Osteocyte (in vitro differentiated cells): Measurements from ENCODE around the gene CADM2. TPM values are rescaled to one million over a fixed set of nuclear protein-coding genes. Genes with fewer than 3 reads are reported as not detected.

Experiments used
- DNase-seq: peaks from one replicate; pipeline ENCODE4 v3.0.0; 2021; ENCODE audit warnings: mixed read lengths; ENCODE audit not compliant: unreplicated experiment; ENCODE audit errors: extremely low spot score
- H3K27ac Mint-ChIP-seq: one replicate; pipeline ENCODE4 v1.8.0; 2021; ENCODE audit warnings: mild to moderate bottlenecking, mixed read lengths; ENCODE audit not compliant: unreplicated experiment
- H3K27me3 Mint-ChIP-seq: one replicate; pipeline ENCODE4 v1.8.0; 2021; ENCODE audit warnings: mixed read lengths; ENCODE audit not compliant: unreplicated experiment
- H3K36me3 Mint-ChIP-seq: one replicate; pipeline ENCODE4 v1.8.0; 2021; ENCODE audit warnings: mixed read lengths; ENCODE audit not compliant: unreplicated experiment
- H3K4me1 Mint-ChIP-seq: one replicate; pipeline ENCODE4 v1.8.0; 2021; ENCODE audit warnings: mixed read lengths; ENCODE audit not compliant: unreplicated experiment
- H3K4me3 Mint-ChIP-seq: one replicate; pipeline ENCODE4 v1.8.0; 2021; ENCODE audit warnings: mild to moderate bottlenecking, moderate library complexity, mixed read lengths; ENCODE audit not compliant: unreplicated experiment
- H3K9me3 Mint-ChIP-seq: one replicate; pipeline ENCODE4 v1.8.0; 2021; ENCODE audit warnings: mixed read lengths; ENCODE audit not compliant: unreplicated experiment
- total RNA-seq: library from RNA; stranded (reverse); gene quantifications from 2 replicates; pipeline ENCODE4 v1.2.1, GENCODE V29; 2021
- TF ChIP-seq, protein P1 (sequence below): fragments of 200-600 bp; sonication (generic); IDR thresholded peaks from 2 replicates; pipeline ENCODE4 v1.5.0; 2021; ENCODE audit warnings: antibody characterized with exemption, mild to moderate bottlenecking, moderate library complexity

Gene CADM2
- total RNA-seq, 1 donor from 2014 or later = 1.5 TPM

DNA sequence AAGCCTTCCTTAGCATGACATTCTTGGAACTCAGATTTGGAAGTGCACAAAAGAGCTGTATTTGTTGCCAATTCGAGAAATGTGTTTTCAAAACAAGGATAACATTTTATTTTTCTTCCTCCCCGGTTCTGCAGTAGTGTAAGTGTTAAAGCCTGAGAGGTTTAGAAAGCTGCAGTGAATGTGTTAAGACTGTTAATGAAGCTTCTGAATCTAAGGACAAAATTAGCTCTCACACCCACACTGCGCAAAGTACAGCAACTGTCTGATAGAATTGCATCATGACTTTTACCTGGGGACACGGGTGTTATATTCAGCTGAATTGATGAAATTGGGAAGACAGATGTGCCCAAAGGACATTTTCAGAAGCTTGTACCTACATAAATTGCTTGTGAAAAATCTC is 344.4 kb downstream of the CADM2 start:
- no peak for DNase-seq
- H3K4me1 Mint-ChIP-seq = no peaks in the 10 kb centered on the region
- H3K9me3 Mint-ChIP-seq = no peaks in the 10 kb centered on the region
- peaks cover 5% of the 10 kb centered on the region for H3K27me3 Mint-ChIP-seq
- no peak overlapping the region for H3K27ac Mint-ChIP-seq
- H3K4me3 Mint-ChIP-seq = no peak overlapping the region
- H3K36me3 Mint-ChIP-seq = no peaks in the 10 kb centered on the region
- TF ChIP-seq, protein P1, sequence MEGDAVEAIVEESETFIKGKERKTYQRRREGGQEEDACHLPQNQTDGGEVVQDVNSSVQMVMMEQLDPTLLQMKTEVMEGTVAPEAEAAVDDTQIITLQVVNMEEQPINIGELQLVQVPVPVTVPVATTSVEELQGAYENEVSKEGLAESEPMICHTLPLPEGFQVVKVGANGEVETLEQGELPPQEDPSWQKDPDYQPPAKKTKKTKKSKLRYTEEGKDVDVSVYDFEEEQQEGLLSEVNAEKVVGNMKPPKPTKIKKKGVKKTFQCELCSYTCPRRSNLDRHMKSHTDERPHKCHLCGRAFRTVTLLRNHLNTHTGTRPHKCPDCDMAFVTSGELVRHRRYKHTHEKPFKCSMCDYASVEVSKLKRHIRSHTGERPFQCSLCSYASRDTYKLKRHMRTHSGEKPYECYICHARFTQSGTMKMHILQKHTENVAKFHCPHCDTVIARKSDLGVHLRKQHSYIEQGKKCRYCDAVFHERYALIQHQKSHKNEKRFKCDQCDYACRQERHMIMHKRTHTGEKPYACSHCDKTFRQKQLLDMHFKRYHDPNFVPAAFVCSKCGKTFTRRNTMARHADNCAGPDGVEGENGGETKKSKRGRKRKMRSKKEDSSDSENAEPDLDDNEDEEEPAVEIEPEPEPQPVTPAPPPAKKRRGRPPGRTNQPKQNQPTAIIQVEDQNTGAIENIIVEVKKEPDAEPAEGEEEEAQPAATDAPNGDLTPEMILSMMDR = no peak

DNA sequence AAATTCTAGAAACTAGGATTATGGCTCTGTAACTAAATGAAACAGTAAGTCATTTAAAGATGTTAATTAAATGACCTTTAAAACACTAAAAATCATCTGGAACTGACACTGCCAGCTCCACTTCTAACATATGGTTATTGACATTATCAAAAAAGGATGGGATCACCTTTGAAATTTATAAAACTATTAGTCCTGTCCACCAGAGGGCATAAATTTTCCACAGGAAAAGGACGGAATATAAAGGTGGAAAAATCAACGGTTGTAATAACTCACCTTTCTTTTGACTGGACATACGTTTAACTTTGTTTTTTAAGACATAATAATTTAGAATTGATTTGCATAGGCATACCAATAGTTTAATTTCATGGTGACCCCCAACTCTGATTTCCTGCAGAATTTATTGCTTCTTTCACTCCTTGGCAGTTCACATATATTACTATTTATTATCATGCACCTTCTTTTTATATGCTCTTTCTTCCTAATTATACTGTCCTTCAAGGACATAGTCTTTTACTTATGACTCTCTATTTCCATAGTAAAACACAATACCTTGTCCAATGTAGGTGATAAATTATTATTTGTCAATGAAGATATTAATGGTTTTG is 345.7 kb downstream of the CADM2 start:
- Mint-ChIP-seq H3K36me3 (no peaks in the 10 kb centered on the region), H3K27ac (no peak overlapping the region), H3K9me3 (no peaks in the 10 kb centered on the region), H3K4me1 (no peaks in the 10 kb centered on the region), H3K27me3 (peaks cover 5% of the 10 kb centered on the region), H3K4me3 (no peak overlapping the region)
- no peak for DNase-seq
- TF ChIP-seq, protein P1 = peak; percentile 62

DNA sequence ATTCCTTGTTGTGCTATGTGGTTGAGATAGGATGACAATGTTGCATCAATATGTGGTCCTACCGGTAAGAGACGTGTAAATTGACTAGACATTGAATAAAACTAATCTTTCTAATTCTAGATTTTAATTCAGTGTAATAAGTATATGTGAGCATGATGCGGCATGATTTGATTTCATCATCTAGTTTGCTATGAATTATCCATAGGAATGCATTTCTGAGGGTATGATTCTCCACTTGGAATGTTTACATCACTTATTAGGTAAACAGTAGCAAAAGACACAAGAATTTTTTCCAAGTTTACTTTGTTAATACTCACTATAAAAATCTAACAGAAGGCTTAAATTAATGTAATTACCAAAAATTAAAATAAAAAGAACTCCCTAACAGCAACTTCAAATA is 353.5 kb downstream of the CADM2 start:
- H3K36me3 Mint-ChIP-seq = no peaks in the 10 kb centered on the region
- TF ChIP-seq, protein P1 = no peak
- no peak overlapping the region for H3K4me3 Mint-ChIP-seq
- DNase-seq = no peak
- no peaks in the 10 kb centered on the region for H3K27me3 Mint-ChIP-seq
- no peak overlapping the region for H3K27ac Mint-ChIP-seq
- H3K9me3 Mint-ChIP-seq = no peaks in the 10 kb centered on the region
- H3K4me1 Mint-ChIP-seq = peaks cover 5% of the 10 kb centered on the region

DNA sequence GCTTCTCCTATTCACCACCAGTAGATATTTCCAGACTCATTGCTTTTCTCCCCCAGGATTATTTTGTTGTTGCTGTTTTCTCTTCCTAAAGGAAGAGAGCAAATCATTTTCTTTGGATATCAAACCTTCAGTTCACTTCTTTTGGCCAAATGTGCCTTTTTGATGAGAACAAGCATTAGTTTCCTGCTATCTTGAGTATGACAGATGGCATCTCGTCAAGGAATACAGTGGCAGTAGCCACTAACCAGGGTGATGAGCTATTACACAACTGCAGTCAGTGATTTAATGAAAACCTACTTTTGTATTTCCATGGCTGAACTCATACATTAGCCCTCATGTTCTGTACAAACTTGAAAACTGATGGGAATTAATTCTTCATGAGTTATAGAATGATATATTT is 354.6 kb downstream of the CADM2 start:
- no peak overlapping the region for H3K4me3 Mint-ChIP-seq
- no peak for DNase-seq
- no peaks in the 10 kb centered on the region for H3K36me3 Mint-ChIP-seq
- H3K4me1 Mint-ChIP-seq = peaks cover 5% of the 10 kb centered on the region
- no peak overlapping the region for H3K27ac Mint-ChIP-seq
- H3K27me3 Mint-ChIP-seq = no peaks in the 10 kb centered on the region
- TF ChIP-seq, protein P1 = no peak
- H3K9me3 Mint-ChIP-seq = no peaks in the 10 kb centered on the region

DNA sequence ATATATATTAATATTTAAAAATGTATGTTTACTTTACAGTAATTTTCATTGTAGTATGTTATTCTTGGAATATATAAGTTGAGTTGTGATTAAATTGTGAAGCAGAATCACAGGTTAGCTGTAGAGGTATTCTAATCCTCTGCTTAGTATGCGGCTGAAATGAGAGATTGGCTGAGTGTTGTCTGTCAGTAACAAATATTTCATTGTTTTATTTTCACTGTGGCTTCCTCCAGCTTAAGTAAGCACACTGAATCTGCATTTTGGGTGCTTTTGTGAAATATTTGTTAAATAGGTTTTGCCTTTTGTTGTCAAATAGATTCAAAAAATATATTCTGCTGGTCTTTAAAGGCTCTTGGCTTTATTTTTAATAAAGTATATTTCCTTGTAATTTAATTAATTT is 357.5 kb downstream of the CADM2 start:
- no peak for DNase-seq
- Mint-ChIP-seq H3K4me3 (no peak overlapping the region), H3K9me3 (no peaks in the 10 kb centered on the region), H3K27ac (no peak overlapping the region), H3K4me1 (peaks cover 5% of the 10 kb centered on the region), H3K36me3 (no peaks in the 10 kb centered on the region), H3K27me3 (no peaks in the 10 kb centered on the region)
- TF ChIP-seq, protein P1 = no peak
